Measurements from ENCODE around the gene SMIM20. TPM values are rescaled to one million over a fixed set of nuclear protein-coding genes. Genes with fewer than 3 reads are reported as not detected.

SMIM20 gene
- total and polyA plus RNA-seq, 4 donors, result 11.1 to 25.0 (median 20.4) TPM

DNA sequence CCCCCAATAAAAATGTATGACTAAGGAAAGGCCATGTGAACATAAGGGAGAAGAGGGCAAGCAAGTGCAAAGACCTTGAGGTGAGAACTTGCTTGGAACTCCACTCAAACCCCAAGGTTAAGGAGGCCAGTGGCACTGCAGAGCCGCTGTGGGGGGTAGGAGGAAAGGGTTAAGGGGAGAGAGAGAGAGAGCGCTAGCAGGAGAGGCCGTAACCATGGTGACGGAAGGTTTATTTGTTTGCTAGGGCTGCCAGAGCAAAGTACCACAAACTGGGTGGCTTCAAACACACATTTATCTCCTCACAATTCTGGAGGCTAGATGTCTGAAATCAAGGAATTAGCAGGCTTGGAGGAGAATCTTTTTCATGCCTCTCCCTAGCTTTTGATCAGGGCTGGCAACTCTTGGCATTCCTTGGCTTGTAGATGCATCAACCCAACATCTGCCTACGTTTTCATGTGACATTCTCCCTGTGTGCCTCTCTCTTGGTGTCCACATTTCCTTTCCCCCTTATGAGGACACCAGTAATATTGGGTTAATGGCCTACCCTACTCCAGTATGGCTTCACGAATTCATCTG is 35.2 kb downstream of the SMIM20 start (continued):
- no peak for TF ChIP-seq REST (IDR thresholded peaks at IDR 0.05)

GRCh38 chr4:25949994-25950393 is 36.0 kb downstream of the SMIM20 start:
- no peaks in the 10 kb centered on the region for H3K36me3 ChIP-seq (ENCODE audit: control insufficient read depth in 4 of 4, insufficient read depth in 3 of 4, low read depth in 1 of 4, low read length in 3 of 4)
- peaks cover 2 to 10% (median 7%) of the 10 kb centered on the region in 4 donors for H3K4me1 ChIP-seq (ENCODE audit: control insufficient read depth in 4 of 4, insufficient read depth in 4 of 4, low read length in 3 of 4)
- TF ChIP-seq RAD21 (IDR thresholded peaks at IDR 0.05), result no peak
- no peak for TF ChIP-seq RXRA (IDR thresholded peaks at IDR 0.05)
- no peak for TF ChIP-seq HNF4G (IDR thresholded peaks at IDR 0.05)
- no peak for TF ChIP-seq GABPA (IDR thresholded peaks at IDR 0.05 in 1 of 2, conservative IDR thresholded peaks at IDR 0.05 in 1 of 2)
- no peak for TF ChIP-seq SP1 (IDR thresholded peaks at IDR 0.05)
- no peak for TF ChIP-seq MAX (IDR thresholded peaks at IDR 0.05)
- no peak for TF ChIP-seq FOXA2 (IDR thresholded peaks at IDR 0.05)
- TF ChIP-seq, protein P1, sequence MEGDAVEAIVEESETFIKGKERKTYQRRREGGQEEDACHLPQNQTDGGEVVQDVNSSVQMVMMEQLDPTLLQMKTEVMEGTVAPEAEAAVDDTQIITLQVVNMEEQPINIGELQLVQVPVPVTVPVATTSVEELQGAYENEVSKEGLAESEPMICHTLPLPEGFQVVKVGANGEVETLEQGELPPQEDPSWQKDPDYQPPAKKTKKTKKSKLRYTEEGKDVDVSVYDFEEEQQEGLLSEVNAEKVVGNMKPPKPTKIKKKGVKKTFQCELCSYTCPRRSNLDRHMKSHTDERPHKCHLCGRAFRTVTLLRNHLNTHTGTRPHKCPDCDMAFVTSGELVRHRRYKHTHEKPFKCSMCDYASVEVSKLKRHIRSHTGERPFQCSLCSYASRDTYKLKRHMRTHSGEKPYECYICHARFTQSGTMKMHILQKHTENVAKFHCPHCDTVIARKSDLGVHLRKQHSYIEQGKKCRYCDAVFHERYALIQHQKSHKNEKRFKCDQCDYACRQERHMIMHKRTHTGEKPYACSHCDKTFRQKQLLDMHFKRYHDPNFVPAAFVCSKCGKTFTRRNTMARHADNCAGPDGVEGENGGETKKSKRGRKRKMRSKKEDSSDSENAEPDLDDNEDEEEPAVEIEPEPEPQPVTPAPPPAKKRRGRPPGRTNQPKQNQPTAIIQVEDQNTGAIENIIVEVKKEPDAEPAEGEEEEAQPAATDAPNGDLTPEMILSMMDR (IDR thresholded peaks at IDR 0.05; ENCODE audit: low read depth, low read length, missing input control), result no peak
- no peak for TF ChIP-seq TAF1 (conservative IDR thresholded peaks at IDR 0.05)
- no peak for TF ChIP-seq FOXA1 (IDR thresholded peaks at IDR 0.05)
- H3K9me3 ChIP-seq (ENCODE audit: control insufficient read depth in 4 of 4, low read length in 3 of 4), result no peaks in the 10 kb centered on the region
- DNase-seq (ENCODE audit: low spot score), result no peak
- 84% methylated on average over 8 of the region's 8 CpGs for WGBS
- no peak overlapping the region for H3K9ac ChIP-seq (ENCODE audit: low read depth in 1 of 2, low read length in 2 of 2)
- no peak overlapping the region for H3K4me3 ChIP-seq (ENCODE audit: low read depth in 1 of 3, low read length in 3 of 3)
- H3K27me3 ChIP-seq (ENCODE audit: control insufficient read depth in 4 of 4, insufficient read depth in 4 of 4, low read length in 3 of 4), result peaks cover 0 to 3% (median 0%) of the 10 kb centered on the region in 4 donors
- H3K27ac ChIP-seq (ENCODE audit: low read depth in 1 of 2, low read length in 2 of 2), result no peak overlapping the region

DNA sequence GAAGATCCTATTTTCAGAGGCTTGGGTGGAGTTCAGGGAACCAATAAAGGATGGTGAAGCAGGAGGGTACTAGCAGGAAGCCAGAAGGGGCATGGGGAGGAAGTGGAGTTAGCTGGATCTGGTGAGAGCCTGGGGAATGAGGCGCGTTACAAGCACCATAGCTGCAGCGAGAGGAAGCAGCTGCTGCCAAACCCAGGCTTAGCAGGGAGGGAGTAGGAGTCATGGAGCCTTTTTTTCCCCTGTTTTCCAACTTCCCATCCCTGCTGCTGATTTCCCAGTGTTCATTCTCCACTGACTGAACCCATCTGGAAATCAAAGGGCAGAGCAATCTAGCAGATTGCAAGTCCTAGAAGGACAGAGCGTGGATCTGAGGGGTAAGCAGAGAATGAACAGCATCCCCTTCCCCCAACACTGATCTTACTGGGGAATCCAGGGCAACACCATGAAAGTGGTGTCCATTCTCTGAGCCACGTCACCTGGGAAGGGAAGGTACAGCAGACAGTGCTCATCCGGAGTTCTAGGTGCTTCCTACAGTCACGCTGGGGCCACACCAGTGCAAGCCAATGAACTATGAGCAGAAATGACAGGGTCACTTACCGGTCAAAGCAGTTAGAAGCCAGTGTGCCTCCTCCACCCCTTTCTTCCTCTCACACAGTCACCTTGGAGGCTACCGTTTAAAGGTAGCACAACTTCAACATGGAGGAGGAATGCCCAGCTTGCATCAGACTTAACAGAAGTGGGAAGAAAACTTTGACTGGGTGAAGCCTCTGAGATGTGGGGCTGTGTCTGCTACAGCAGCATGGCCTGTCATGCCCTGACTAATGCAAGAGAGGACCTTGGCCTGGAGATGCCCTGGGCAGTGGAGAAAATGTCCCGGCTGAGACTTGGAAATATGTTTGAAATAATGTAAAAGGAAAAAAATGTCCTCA is 36.7 kb downstream of the SMIM20 start:
- no peak overlapping the region for H3K27ac ChIP-seq (ENCODE audit: low read depth in 1 of 2, low read length in 2 of 2)
- WGBS, result 73% methylated on average over 10 of the region's 10 CpGs
- TF ChIP-seq TAF1 (conservative IDR thresholded peaks at IDR 0.05), result no peak
- TF ChIP-seq, protein P1 (IDR thresholded peaks at IDR 0.05; ENCODE audit: low read depth, low read length, missing input control), result no peak
- no peak for TF ChIP-seq JUND (IDR thresholded peaks at IDR 0.05)
- no peak for TF ChIP-seq GABPA (IDR thresholded peaks at IDR 0.05 in 1 of 2, conservative IDR thresholded peaks at IDR 0.05 in 1 of 2)
- TF ChIP-seq YY1 (IDR thresholded peaks at IDR 0.05), result no peak
- no peak for TF ChIP-seq FOXA1 (IDR thresholded peaks at IDR 0.05)
- TF ChIP-seq RXRA (IDR thresholded peaks at IDR 0.05), result no peak
- no peak for TF ChIP-seq NR2F2 (IDR thresholded peaks at IDR 0.05)
- TF ChIP-seq FOXA2 (IDR thresholded peaks at IDR 0.05), result no peak
- TF ChIP-seq ATF3 (IDR thresholded peaks at IDR 0.05), result no peak
- TF ChIP-seq SP1 (IDR thresholded peaks at IDR 0.05), result no peak
- TF ChIP-seq, protein P2, sequence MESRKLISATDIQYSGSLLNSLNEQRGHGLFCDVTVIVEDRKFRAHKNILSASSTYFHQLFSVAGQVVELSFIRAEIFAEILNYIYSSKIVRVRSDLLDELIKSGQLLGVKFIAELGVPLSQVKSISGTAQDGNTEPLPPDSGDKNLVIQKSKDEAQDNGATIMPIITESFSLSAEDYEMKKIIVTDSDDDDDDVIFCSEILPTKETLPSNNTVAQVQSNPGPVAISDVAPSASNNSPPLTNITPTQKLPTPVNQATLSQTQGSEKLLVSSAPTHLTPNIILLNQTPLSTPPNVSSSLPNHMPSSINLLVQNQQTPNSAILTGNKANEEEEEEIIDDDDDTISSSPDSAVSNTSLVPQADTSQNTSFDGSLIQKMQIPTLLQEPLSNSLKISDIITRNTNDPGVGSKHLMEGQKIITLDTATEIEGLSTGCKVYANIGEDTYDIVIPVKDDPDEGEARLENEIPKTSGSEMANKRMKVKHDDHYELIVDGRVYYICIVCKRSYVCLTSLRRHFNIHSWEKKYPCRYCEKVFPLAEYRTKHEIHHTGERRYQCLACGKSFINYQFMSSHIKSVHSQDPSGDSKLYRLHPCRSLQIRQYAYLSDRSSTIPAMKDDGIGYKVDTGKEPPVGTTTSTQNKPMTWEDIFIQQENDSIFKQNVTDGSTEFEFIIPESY (IDR thresholded peaks at IDR 0.05), result no peak
- TF ChIP-seq MAX (IDR thresholded peaks at IDR 0.05), result no peak

More for the DNA sequence above, 36.7 kb downstream of the SMIM20 start:
- Histone ChIP-seq H3K36me3 (ENCODE audit: control insufficient read depth in 4 of 4, insufficient read depth in 3 of 4, low read depth in 1 of 4, low read length in 3 of 4) (no peaks in the 10 kb centered on the region), H3K9me3 (ENCODE audit: control insufficient read depth in 4 of 4, low read length in 3 of 4) (no peaks in the 10 kb centered on the region), H3K9ac (ENCODE audit: low read depth in 1 of 2, low read length in 2 of 2) (no peak overlapping the region), H3K4me3 (ENCODE audit: low read depth in 1 of 3, low read length in 3 of 3) (no peak overlapping the region), H3K27me3 (ENCODE audit: control insufficient read depth in 4 of 4, insufficient read depth in 4 of 4, low read length in 3 of 4) (peaks cover 0 to 3% (median 0%) of the 10 kb centered on the region in 4 donors), H3K4me1 (ENCODE audit: control insufficient read depth in 4 of 4, insufficient read depth in 4 of 4, low read length in 3 of 4) (peaks cover 2 to 10% (median 7%) of the 10 kb centered on the region in 4 donors)
- DNase-seq (ENCODE audit: low spot score), result no peak

Data from liver (tissue), 9 donors.